Neural crest cell (in vitro differentiated cells): ENCODE results near the gene TMEM200A. TPM values are rescaled to one million over a fixed set of nuclear protein-coding genes. Genes with fewer than 3 reads are reported as not detected.

Source experiments
- DNase-seq: peaks from one replicate; pipeline ENCODE4 v3.0.0; 2021; ENCODE audit warnings: low read depth, mixed read lengths, low spot score
- H3K27ac Mint-ChIP-seq: one replicate; pipeline ENCODE4 v1.8.0; 2021; ENCODE audit warnings: mild to moderate bottlenecking, mixed read lengths; ENCODE audit not compliant: unreplicated experiment
- H3K27me3 Mint-ChIP-seq: 2 replicates; pipeline ENCODE4 v1.8.0; 2021; ENCODE audit warnings: low read depth, mild to moderate bottlenecking, mixed read lengths
- H3K36me3 Mint-ChIP-seq: 2 replicates; pipeline ENCODE4 v1.8.0; 2021; ENCODE audit warnings: low read depth, mild to moderate bottlenecking, mixed read lengths
- H3K4me1 Mint-ChIP-seq: 2 replicates; pipeline ENCODE4 v1.8.0; 2021; ENCODE audit warnings: mixed read lengths
- H3K4me3 Mint-ChIP-seq: one replicate; pipeline ENCODE4 v1.8.0; 2021; ENCODE audit warnings: mild to moderate bottlenecking, mixed read lengths
- H3K9me3 Mint-ChIP-seq: 2 replicates; pipeline ENCODE4 v1.8.0; 2021; ENCODE audit warnings: mixed read lengths
- CTCF ChIP-seq: fragments of 200-600 bp; sonication (generic); conservative IDR thresholded peaks from 2 replicates; pipeline ENCODE4 v1.5.0; 2021; ENCODE audit warnings: antibody characterized with exemption, mild to moderate bottlenecking
- total RNA-seq: library from RNA; stranded (reverse); gene quantifications from 2 replicates; pipeline ENCODE4 v1.2.1, GENCODE V29; 2021

TMEM200A gene
- total RNA-seq, 1 donor from 2014 or later, result 2.9 TPM

GRCh38 chr6:130432838-130433237, 67.0 kb downstream of the TMEM200A start:
- no peaks in the 10 kb centered on the region for H3K4me1 Mint-ChIP-seq
- peaks cover 2% of the 10 kb centered on the region for H3K9me3 Mint-ChIP-seq
- TF ChIP-seq CTCF, result no peak
- DNase-seq, result no peak
- H3K27ac Mint-ChIP-seq, result no peak overlapping the region
- H3K27me3 Mint-ChIP-seq, result no peaks in the 10 kb centered on the region
- no peak overlapping the region for H3K4me3 Mint-ChIP-seq
- no peaks in the 10 kb centered on the region for H3K36me3 Mint-ChIP-seq

- Mint-ChIP-seq H3K27me3 (no peaks in the 10 kb centered on the region), H3K9me3 (peaks cover 2% of the 10 kb centered on the region), H3K27ac (no peak overlapping the region), H3K4me3 (no peak overlapping the region), H3K4me1 (no peaks in the 10 kb centered on the region), H3K36me3 (no peaks in the 10 kb centered on the region)
- TF ChIP-seq CTCF, result no peak
- DNase-seq, result no peak
These were observed 68.5 kb downstream of the TMEM200A start for GRCh38 chr6:130434174-130434873.

GRCh38 chr6:130435181-130435580, 69.4 kb downstream of the TMEM200A start:
- no peak for TF ChIP-seq CTCF
- Mint-ChIP-seq H3K4me3 (no peak overlapping the region), H3K9me3 (peaks cover 2% of the 10 kb centered on the region), H3K27me3 (no peaks in the 10 kb centered on the region), H3K36me3 (no peaks in the 10 kb centered on the region), H3K27ac (no peak overlapping the region), H3K4me1 (no peaks in the 10 kb centered on the region)
- DNase-seq, result no peak

GRCh38 chr6:130437961-130438360, 72.1 kb downstream of the TMEM200A start:
- H3K36me3 Mint-ChIP-seq, result peaks cover 6% of the 10 kb centered on the region
- no peaks in the 10 kb centered on the region for H3K27me3 Mint-ChIP-seq
- no peak for TF ChIP-seq CTCF
- no peak overlapping the region for H3K27ac Mint-ChIP-seq
- no peak overlapping the region for H3K4me3 Mint-ChIP-seq
- H3K9me3 Mint-ChIP-seq, result peaks cover 2% of the 10 kb centered on the region
- DNase-seq, result no peak
- no peaks in the 10 kb centered on the region for H3K4me1 Mint-ChIP-seq

- Mint-ChIP-seq H3K36me3 (no peaks in the 10 kb centered on the region), H3K4me1 (no peaks in the 10 kb centered on the region), H3K27ac (no peak overlapping the region), H3K4me3 (no peak overlapping the region), H3K27me3 (no peaks in the 10 kb centered on the region), H3K9me3 (no peaks in the 10 kb centered on the region)
- DNase-seq, result no peak
- TF ChIP-seq CTCF, result no peak
These were observed 81.6 kb downstream of the TMEM200A start for GRCh38 chr6:130447374-130447773.
